Endothelial cell of umbilical vein (primary cell): ENCODE measurements around the gene MMP28.

Experiments
- EZH2 ChIP-seq: IDR thresholded peaks from 2 replicates; pipeline ENCODE4 v1.6.1; 2012; ENCODE audit warnings: borderline replicate concordance, low read depth, mild to moderate bottlenecking, moderate library complexity, low read length, inconsistent platforms; ENCODE audit not compliant: severe bottlenecking
- GATA2 ChIP-seq: IDR thresholded peaks from 2 replicates; pipeline ENCODE4 v1.7.0; 2011; ENCODE audit warnings: low read depth, mild to moderate bottlenecking, moderate library complexity, mixed read lengths, low read length; ENCODE audit not compliant: insufficient read length, insufficient read depth
- JUN ChIP-seq: IDR thresholded peaks from 2 replicates; pipeline ENCODE4 v1.6.1; 2011; ENCODE audit warnings: borderline replicate concordance, low read depth; ENCODE audit not compliant: insufficient read length, insufficient read depth
- MYC ChIP-seq: IDR thresholded peaks from one replicate; pipeline ENCODE4 v1.6.1; 2011; ENCODE audit warnings: mild to moderate bottlenecking, low read depth, low read length
- POLR2A ChIP-seq: IDR thresholded peaks from 2 replicates; pipeline ENCODE4 v1.6.1; 2012; ENCODE audit warnings: low read depth, mild to moderate bottlenecking, control low read depth, low read length
- POLR2AphosphoS5 ChIP-seq: IDR thresholded peaks from 2 replicates; pipeline ENCODE4 v1.6.1; 2012; ENCODE audit warnings: low read depth, mild to moderate bottlenecking, control low read depth, low read length, moderate library complexity; ENCODE audit not compliant: insufficient read depth
- TF ChIP-seq, protein P1 (sequence below), 2 donors: IDR thresholded peaks; 1 replicate in 1 of 2; 2 replicates in 1 of 2; pipeline ENCODE4 v1.5.1; 2011; ENCODE audit warnings: low read length in 2 of 2, mild to moderate bottlenecking in 2 of 2, moderate library complexity in 2 of 2, control low read depth in 1 of 2, inconsistent platforms in 1 of 2, low read depth in 1 of 2; ENCODE audit not compliant: insufficient read depth in 1 of 2; ENCODE audit errors: extremely low read depth in 1 of 2
- TF ChIP-seq, protein P2 (sequence below): IDR thresholded peaks from 2 replicates; pipeline ENCODE4 v1.6.1; 2011; ENCODE audit not compliant: insufficient read depth, insufficient read length

- TF ChIP-seq, protein P1, sequence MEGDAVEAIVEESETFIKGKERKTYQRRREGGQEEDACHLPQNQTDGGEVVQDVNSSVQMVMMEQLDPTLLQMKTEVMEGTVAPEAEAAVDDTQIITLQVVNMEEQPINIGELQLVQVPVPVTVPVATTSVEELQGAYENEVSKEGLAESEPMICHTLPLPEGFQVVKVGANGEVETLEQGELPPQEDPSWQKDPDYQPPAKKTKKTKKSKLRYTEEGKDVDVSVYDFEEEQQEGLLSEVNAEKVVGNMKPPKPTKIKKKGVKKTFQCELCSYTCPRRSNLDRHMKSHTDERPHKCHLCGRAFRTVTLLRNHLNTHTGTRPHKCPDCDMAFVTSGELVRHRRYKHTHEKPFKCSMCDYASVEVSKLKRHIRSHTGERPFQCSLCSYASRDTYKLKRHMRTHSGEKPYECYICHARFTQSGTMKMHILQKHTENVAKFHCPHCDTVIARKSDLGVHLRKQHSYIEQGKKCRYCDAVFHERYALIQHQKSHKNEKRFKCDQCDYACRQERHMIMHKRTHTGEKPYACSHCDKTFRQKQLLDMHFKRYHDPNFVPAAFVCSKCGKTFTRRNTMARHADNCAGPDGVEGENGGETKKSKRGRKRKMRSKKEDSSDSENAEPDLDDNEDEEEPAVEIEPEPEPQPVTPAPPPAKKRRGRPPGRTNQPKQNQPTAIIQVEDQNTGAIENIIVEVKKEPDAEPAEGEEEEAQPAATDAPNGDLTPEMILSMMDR (IDR thresholded peaks at IDR 0.05; ENCODE audit: extremely low read depth in 1 of 2, insufficient read depth in 1 of 2, low read depth in 1 of 2, low read length in 2 of 2): no peak
- TF ChIP-seq POLR2A: no peak
- TF ChIP-seq EZH2: no peak
- TF ChIP-seq, protein P2, sequence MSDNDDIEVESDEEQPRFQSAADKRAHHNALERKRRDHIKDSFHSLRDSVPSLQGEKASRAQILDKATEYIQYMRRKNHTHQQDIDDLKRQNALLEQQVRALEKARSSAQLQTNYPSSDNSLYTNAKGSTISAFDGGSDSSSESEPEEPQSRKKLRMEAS: no peak
- TF ChIP-seq POLR2AphosphoS5: no peak
- no peak for TF ChIP-seq JUN
- no peak for TF ChIP-seq GATA2
- no peak for TF ChIP-seq MYC
Measured at GRCh38 chr17:35811759-35812158, 16.3 kb upstream of the MMP28 start.
